ENCODE data around the gene BCL10.
"Not testable (repeated sequence)": the region's sequence is repeated elsewhere in the genome, so short reads cannot be mapped to it uniquely, and the experiment has no call there.

BCL10 gene

GRCh38 chr1:85258536-85259117 lies 17.8 kb downstream of the BCL10 start:
- H3K4me2 ChIP-seq (ENCODE audit: low read depth, low read length, poor library complexity, severe bottlenecking), result peak overlapping the region; percentile 88
- no peaks in the 10 kb centered on the region for H3K9me3 ChIP-seq (ENCODE audit: insufficient read depth, low read depth, low read length)
- peak overlapping the region; percentile 91 for H3K4me3 ChIP-seq (ENCODE audit: low read length, poor library complexity, severe bottlenecking)
- H3F3A ChIP-seq (ENCODE audit: low read depth), result no peaks in the 10 kb centered on the region
- no peaks in the 10 kb centered on the region for H3K9me2 ChIP-seq (replicated peaks; ENCODE audit: low read depth, low read length)
- H3K36me3 ChIP-seq (ENCODE audit: insufficient read depth, low read length), result no peaks in the 10 kb centered on the region
- H3K79me2 ChIP-seq (ENCODE audit: insufficient read depth, low read length), result peaks cover 48% of the 10 kb centered on the region
- H2AFZ ChIP-seq (ENCODE audit: low read length), result no peak overlapping the region
- TF ChIP-seq CTCF (conservative IDR thresholded peaks at IDR 0.05; ENCODE audit: low read length) (0 out of 2 replicates have a peak, but pooled peaks have one; percentile 30), EZH2phosphoT487 (IDR thresholded peaks at IDR 0.05; ENCODE audit: borderline replicate concordance) (no peak)
- H3K27me3 ChIP-seq (ENCODE audit: insufficient read depth, low read length, poor library complexity, severe bottlenecking), result no peaks in the 10 kb centered on the region
- H4K20me1 ChIP-seq (ENCODE audit: insufficient read depth, low read length, poor library complexity, severe bottlenecking), result peaks cover 45% of the 10 kb centered on the region
- peak overlapping the region; percentile 77 for H3K9ac ChIP-seq (ENCODE audit: low read depth, low read length, poor library complexity, severe bottlenecking)
- H3K4me1 ChIP-seq (ENCODE audit: insufficient read depth, low read length, poor library complexity, severe bottlenecking), result peaks cover 28% of the 10 kb centered on the region

DNA sequence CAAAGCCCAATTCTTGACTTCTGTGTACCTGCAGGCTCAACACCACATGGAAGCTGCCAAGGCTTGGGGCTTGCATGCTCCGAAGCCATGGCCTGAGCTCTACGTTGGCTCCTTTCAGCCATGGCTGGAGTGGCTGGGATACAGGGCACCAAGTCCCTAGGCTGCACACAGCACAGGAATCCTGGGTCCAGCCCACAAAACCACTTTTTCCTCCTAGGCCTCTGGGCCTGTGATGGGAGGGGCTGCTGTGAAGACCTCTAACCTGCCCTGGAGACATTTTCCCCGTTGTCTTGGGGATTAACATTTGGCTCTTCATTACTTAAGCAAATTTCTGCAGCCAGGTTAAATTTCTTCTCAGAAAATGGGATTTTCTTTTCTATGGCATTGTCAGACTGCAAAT lies 27.4 kb downstream of the BCL10 start:
- not testable (repeated sequence) for H3K9me2 ChIP-seq (replicated peaks; ENCODE audit: low read depth, low read length); H3K27me3 ChIP-seq (ENCODE audit: insufficient read depth, low read length, poor library complexity, severe bottlenecking)

DNA sequence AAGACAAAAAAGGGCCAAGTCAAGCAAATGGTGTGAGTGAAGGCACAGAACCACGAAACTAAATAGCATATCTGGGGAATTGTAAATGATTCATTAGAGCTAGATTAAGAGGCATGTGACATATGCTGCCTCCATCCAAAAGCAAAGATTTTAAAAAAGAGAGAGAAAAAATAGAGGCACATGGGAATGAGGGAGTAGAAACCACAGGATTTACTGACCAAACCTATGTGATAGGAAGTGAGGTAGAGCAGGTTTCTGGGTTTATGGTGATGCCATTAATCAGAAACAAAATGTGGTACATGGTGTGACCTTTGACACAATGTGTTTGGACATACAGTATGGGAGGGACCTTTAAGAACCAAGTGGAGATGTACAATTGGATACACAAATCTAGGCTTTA lies 30.5 kb downstream of the BCL10 start:
- Histone ChIP-seq H3K9ac (ENCODE audit: low read depth, low read length, poor library complexity, severe bottlenecking) (no peak overlapping the region), H3K27me3 (ENCODE audit: insufficient read depth, low read length, poor library complexity, severe bottlenecking) (no peaks in the 10 kb centered on the region), H3K4me1 (ENCODE audit: insufficient read depth, low read length, poor library complexity, severe bottlenecking) (peaks cover 24% of the 10 kb centered on the region), H3K4me3 (ENCODE audit: low read length, poor library complexity, severe bottlenecking) (no peak overlapping the region), H3K9me3 (ENCODE audit: insufficient read depth, low read depth, low read length) (no peaks in the 10 kb centered on the region; the same call in 1 of the 2 replicates), H3K79me2 (ENCODE audit: insufficient read depth, low read length) (no peaks in the 10 kb centered on the region), H3K4me2 (ENCODE audit: low read depth, low read length, poor library complexity, severe bottlenecking) (no peak overlapping the region), H4K20me1 (ENCODE audit: insufficient read depth, low read length, poor library complexity, severe bottlenecking) (no peaks in the 10 kb centered on the region), H3K9me2 (replicated peaks; ENCODE audit: low read depth, low read length) (no peaks in the 10 kb centered on the region), H3K36me3 (ENCODE audit: insufficient read depth, low read length) (no peaks in the 10 kb centered on the region), H3F3A (ENCODE audit: low read depth) (peaks cover 4% of the 10 kb centered on the region; the same call in 1 of the 2 replicates), H2AFZ (ENCODE audit: low read length) (no peak overlapping the region)
- no peak for TF ChIP-seq CTCF (conservative IDR thresholded peaks at IDR 0.05; ENCODE audit: low read length)
- TF ChIP-seq EZH2phosphoT487 (IDR thresholded peaks at IDR 0.05; ENCODE audit: borderline replicate concordance), result no peak

More for the DNA sequence above, 27.4 kb downstream of the BCL10 start:
- not testable (repeated sequence) for H3K4me2 ChIP-seq (ENCODE audit: low read depth, low read length, poor library complexity, severe bottlenecking); H3K9me3 ChIP-seq (ENCODE audit: insufficient read depth, low read depth, low read length); H4K20me1 ChIP-seq (ENCODE audit: insufficient read depth, low read length, poor library complexity, severe bottlenecking); H3K36me3 ChIP-seq (ENCODE audit: insufficient read depth, low read length); H2AFZ ChIP-seq (ENCODE audit: low read length); H3F3A ChIP-seq (ENCODE audit: low read depth); H3K4me3 ChIP-seq (ENCODE audit: low read length, poor library complexity, severe bottlenecking); H3K9ac ChIP-seq (ENCODE audit: low read depth, low read length, poor library complexity, severe bottlenecking)
- Histone ChIP-seq H3K79me2 (ENCODE audit: insufficient read depth, low read length) (peaks cover 14% of the 10 kb centered on the region), H3K4me1 (ENCODE audit: insufficient read depth, low read length, poor library complexity, severe bottlenecking) (peaks cover 37% of the 10 kb centered on the region)

DNA sequence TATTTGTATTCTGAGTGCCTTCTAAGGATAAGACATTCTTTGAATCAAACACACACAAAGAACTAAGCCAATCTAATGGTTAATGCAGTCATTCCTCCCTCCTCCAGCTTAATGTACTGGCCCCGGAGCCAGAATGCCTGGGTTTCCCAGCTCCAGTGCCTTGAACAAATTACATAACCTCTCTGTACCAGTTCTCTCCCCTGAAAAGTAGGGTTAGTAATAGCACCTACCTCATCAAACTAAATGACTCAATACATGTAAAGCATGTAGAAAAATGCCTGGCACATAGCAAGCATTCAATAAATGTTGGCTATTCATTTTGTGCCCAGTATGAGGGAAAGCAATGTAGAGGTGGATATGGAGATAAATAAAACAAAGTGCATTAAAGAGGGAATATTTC lies 31.0 kb downstream of the BCL10 start:
- no peak overlapping the region for H2AFZ ChIP-seq (ENCODE audit: low read length)
- no peaks in the 10 kb centered on the region for H3K27me3 ChIP-seq (ENCODE audit: insufficient read depth, low read length, poor library complexity, severe bottlenecking)
- peaks cover 4% of the 10 kb centered on the region; the same call in 1 of the 2 replicates for H3F3A ChIP-seq (ENCODE audit: low read depth)
- no peak overlapping the region for H3K4me3 ChIP-seq (ENCODE audit: low read length, poor library complexity, severe bottlenecking)
- peak overlapping the region; percentile 43 for H3K4me2 ChIP-seq (ENCODE audit: low read depth, low read length, poor library complexity, severe bottlenecking)
- TF ChIP-seq CTCF (conservative IDR thresholded peaks at IDR 0.05; ENCODE audit: low read length) (no peak), EZH2phosphoT487 (IDR thresholded peaks at IDR 0.05; ENCODE audit: borderline replicate concordance) (no peak)
- no peaks in the 10 kb centered on the region; the same call in 1 of the 2 replicates for H3K9me3 ChIP-seq (ENCODE audit: insufficient read depth, low read depth, low read length)
- peaks cover 28% of the 10 kb centered on the region for H3K4me1 ChIP-seq (ENCODE audit: insufficient read depth, low read length, poor library complexity, severe bottlenecking)
- no peaks in the 10 kb centered on the region for H3K9me2 ChIP-seq (replicated peaks; ENCODE audit: low read depth, low read length)
- no peaks in the 10 kb centered on the region for H3K79me2 ChIP-seq (ENCODE audit: insufficient read depth, low read length)
- no peaks in the 10 kb centered on the region for H3K36me3 ChIP-seq (ENCODE audit: insufficient read depth, low read length)
- no peaks in the 10 kb centered on the region for H4K20me1 ChIP-seq (ENCODE audit: insufficient read depth, low read length, poor library complexity, severe bottlenecking)
- H3K9ac ChIP-seq (ENCODE audit: low read depth, low read length, poor library complexity, severe bottlenecking), result peak overlapping the region; percentile 7

Data from Loucy (cell line).